GM19372 (cell line): Measurements from ENCODE around the gene ACSL4.
"Not testable (repeated sequence)": the region's sequence is repeated elsewhere in the genome, so short reads cannot be mapped to it uniquely, and the experiment has no call there.

Experiments used
- ATAC-seq: cut with Tn5 transposase; IDR thresholded peaks from one replicate; pipeline ENCODE4 v1.9.1; 2021; ENCODE audit warnings: mild to moderate bottlenecking, low read depth, moderate library complexity; ENCODE audit not compliant: unreplicated experiment

ACSL4 gene

DNA sequence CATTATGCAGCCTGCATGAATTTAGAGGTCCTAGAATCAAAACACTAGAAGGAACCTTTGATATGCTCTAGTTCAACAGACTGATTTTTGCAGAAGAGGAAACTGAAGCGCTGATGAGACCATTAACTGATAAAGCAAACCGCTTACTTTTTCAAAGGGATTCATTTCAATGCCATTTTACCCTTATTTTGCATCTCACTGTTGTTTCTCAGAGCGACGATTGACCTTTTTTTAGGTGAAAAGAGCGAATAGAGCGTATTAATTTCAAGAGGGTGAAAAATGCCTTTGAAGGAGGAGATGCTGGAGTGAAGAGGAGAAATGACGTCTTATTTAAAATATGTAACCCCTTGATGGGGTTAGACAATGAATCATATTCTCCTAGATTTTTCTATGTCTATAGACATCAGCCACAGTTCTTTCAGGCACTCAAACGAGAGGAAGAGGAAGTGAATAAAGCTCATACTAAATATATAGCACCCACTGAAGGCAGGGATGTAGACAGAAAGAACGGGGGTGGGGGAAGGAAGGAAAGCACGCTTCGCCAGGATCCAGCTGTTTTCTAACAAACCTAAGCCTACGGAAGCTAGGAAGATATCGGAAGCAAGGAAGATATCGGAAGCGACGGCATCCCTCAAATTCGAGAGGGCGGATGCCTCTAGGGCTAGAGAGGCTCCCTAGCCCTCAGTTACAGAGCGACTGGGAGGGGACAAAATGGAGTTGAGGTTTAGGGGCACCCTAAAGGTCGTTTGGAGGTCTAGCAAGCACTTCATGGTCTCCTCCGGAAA lies 848 bp downstream of the ACSL4 start:
- peak; percentile 29 for ATAC-seq

DNA sequence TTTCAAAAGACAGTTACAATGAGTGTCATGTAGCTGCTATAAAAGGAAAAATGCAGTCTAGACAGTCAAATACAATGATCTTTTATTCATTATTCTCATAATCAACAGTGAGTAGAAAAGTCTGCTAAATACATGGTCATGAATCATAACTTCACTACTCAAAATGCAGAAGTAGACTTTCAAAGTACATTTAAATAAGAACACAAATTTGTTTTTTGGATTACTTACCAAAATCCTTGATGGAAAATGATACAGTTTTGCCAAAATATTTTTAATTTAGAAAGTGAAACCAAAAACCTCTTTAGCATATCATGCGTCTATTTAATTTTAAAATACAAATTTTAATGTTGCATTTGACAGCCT lies 4.9 kb downstream of the ACSL4 start:
- no peak for ATAC-seq

DNA sequence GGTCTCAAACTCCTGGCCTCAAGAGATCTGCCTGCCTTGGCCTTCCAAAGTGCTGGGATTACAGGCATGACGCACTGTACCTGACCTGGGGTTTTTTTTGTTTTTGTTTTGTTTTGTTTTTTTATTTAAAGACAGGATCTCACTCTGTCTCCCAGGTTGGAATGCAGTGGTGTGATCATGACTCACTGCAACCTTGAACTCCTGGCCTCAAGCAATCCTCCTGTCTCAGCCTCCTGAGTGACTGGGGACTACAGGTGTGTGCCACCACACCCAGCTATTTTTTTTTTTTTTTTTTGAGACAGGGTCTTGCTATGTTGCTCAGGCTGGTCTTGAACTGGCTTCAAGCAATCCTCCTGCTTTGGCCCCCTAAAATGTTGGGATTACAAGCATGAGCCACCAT lies 8.1 kb downstream of the ACSL4 start:
- not testable (repeated sequence) for ATAC-seq

DNA sequence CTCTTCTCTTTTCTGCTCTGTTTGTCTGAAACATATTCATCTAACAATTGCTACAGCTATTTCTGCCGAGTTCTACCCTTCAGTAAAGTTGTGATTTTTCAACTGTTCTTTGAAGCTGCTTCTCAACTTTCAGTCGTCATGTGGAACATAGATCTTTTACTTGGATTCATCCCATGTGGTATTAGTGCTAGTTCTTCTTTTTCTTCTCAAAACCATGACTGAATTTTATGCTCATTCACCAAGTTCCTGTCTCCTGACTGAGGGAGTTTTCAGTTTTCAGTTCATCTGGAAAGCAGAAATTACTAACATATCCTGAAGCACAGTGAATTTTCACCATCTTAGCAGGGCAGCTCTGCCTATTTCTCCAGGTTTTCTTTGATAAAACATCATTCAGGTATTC lies 12.1 kb downstream of the ACSL4 start:
- no peak for ATAC-seq

DNA sequence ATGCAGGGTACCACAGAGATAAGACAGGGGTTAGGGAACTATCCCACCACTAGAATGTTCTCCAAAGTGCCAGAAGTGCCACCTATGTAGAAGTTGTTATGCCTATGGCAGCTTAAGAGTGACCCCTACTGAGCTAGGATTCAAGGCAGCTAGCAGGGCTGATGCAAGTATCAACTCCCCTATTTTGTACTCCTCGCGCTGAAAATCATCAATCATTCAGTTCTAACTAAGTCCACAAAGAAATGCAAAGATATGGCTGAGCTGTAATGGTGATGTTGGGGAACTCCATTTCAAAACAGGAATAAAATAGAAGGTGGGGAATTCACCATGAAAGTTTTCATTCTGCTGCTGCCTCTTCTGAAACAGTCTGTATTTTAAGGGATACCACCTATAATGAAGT lies 13.8 kb downstream of the ACSL4 start:
- no peak for ATAC-seq

DNA sequence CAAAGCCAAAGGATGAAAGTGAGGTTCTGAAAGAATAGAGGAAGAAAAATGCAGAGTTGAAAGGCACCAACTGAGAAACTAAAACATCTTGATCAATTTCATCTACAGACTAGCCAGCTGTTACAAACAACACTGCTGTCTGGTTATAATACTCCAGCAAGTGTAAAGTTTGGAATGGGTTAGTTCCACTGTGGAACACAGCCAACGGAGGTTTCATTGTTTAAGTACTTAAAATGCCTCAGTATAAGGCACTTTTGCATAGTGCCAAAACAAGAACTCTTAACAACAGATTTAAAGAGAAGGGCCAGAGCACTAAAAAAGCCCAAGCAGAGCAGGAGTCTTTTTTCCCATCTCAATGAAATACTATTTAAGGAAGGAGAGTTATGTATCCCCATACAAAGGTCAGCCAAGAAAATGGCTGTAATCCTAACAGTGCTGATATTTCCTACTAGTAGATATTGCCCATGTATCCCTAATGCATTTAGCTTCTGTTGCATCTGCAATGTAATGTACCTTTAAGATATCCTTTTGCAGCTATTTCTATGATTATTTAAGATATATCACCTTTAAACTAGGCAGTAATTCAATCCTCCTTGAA lies 16.5 kb downstream of the ACSL4 start:
- ATAC-seq = no peak

DNA sequence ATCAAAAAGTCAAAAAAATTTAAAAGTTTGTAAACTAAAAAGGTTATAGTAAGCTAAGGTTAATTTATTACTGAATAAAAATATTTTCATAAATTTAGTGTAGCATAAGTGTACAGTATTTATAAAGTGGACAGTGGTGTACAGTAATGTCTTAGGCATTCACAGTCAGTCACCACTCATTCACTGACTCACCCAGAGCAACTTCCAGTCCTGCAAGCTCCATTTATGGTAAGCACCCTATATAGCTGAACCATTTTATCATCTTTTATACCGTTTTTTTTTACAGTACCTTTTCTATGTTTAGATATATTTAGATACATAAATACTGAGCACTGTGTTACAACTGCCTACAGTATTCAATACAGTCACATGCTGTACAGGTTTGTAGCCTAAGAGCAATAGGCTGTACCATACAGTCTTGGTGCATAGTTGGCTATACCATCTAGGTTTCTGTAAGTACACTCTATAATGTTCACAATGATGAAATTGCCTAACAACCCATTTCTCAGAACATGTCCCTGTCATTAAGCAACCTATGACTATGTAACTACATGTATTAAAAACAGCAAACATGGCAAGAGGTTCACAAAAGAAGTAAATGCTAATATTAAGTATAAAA lies 18.6 kb downstream of the ACSL4 start:
- no peak for ATAC-seq

DNA sequence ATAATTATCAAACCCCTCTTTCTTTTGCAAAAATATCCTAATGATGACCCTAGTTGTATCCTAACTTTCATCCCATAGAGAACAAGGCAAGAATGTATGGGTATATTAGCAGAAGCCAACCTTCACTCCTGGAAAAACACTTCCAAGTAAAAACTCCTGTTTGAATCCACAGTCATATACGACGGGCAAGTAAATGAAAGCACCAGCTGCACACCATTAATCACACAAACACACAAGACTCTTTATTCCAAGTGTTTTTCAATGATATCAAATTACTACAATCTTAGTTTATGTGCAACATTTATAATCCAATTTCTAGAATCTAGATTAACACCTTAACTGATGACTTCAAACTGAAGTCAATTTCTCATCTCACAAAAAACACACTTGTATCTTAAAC lies 22.9 kb downstream of the ACSL4 start:
- ATAC-seq = no peak

DNA sequence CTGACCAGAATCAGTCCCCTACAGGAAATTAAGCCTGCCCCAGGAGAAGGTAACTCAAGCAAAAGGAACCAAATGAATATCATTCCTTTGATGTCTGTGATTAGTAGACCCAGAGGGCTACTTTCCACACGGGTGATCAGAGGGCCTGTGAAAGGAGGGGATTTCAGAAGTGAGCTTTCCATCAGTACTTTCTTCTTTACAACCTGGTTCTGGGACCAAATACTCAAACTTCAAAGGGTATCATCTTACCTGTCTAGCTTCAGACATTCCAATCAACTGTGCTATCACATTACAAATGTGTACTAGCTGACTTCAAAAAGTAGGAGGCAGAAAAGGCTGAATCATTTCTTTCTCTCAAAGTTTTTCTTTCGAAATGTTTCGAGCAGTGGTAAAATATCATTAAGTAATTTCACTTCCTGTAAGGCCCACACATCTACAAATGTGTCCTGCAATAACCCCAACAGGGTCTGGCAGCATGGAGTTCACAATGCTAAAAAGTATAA lies 23.9 kb downstream of the ACSL4 start:
- peak; percentile 57 for ATAC-seq

DNA sequence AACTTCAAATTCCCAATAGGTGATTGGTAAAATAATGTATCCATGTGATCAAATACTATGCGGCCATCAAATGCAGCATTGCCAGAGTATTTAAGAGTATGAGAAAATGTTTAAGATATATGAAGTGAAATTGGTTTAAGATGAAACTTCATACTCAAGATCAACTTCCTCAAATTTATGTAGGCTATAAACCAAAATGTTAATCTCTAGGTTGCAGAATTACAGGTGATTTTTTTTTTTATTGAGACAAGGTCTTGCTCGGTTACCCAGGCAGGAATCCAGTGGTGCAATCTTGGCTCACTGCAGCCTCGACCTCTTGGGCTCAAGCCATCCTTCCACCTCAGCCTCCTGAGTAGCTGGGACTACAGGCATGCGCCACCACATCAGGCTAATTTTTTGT lies 25.3 kb downstream of the ACSL4 start:
- ATAC-seq = no peak

DNA sequence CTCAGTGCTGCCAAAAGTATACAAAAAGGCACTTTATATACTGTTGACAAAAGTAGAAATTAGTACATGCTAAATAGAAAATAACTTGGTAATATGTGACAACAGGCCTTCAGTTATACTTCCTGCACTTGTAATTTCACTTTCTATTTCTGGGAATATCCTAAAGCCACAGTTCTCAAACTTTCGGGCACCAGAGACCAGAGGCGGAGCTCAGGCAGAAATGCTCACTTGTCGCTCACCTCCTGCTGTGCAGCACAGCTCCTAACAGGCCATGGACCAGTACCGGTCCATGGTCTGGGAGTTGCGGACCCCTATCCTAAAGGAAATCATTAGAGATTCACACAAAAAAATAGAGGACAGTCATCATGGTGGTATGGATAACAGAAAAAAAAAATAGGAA lies 25.7 kb downstream of the ACSL4 start:
- ATAC-seq = no peak

DNA sequence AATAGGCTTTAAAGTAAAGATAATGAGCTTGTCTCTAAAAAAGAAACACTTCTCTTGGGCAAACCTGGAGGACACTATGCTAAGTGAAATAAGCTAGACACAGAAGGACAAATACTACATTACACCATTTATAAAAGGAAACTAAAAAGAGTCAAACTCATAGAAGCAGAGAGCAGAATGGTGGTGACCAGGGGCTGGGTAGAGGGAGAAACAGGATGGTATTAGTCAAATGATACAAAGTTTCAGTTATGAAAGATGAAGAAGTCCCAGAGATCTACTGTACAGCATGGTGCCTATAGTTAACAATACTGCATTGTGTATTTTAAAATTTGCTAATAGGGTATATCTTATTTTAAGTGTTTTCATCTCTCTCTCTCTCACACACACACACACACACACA lies 28.5 kb downstream of the ACSL4 start:
- peak; percentile 47 for ATAC-seq

DNA sequence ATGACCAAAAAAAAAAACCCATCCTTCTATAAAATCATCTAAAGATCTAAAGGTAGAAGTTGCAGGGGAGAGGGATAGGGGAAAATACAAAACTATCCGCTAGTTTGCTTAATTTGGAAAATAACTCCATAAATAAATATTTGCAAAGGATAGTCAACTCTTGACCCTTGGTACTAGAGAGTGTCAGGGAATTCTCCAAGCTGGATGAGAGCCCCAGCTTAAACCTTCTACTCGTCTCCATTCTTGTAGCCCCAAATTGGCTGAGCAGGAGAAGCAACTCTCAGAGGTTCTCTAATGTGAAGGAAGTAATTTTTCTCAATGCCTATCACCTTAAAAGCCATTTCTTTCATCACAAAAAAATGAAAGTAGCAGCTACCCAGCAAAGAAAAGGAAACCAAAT lies 35.2 kb downstream of the ACSL4 start:
- ATAC-seq = no peak

DNA sequence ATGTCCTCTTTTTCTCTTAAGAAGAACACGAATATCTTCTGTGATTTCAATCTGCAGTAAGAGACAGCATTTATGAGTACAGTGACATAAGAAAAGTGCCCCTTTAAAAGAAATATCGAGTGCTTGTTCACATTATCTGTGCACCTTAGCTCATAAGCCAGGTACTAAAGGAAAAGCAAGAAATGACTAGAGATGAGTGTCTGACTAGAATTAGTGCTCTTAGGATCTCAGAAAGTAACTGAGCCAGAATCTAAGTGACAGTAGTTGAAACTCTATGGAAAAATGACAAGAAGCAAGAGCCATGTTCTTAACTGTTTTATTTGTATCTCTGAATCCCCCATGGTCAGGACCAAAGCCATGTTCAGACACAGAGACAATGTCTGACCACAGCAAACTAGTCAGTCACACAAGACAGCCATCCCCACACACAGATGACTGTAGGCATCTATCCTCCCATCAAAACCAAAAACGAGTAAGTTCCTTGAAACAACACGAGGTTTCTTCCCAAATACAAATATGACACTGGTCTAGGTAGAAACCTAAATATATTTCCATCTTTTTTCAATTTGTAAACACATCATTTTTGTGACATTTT lies 36.8 kb downstream of the ACSL4 start:
- no peak for ATAC-seq

DNA sequence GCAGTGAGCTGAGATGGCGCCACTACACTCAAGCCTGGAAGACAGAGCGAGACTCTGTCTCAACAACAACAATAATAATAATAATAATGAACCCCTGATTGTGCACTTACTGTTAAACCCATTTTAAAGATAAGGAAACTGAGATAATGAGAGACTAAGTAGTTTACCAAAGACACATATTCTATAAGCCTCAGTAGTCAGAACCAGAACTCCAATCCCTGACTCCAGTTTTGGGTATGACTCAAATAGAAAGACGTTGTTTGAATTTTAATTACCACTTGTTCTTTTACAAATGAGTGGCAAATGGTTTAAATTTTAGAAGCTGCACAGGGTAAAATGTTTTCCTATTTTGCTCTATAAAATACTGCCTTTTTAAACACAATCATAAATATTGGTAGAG lies 37.4 kb downstream of the ACSL4 start:
- ATAC-seq = no peak

DNA sequence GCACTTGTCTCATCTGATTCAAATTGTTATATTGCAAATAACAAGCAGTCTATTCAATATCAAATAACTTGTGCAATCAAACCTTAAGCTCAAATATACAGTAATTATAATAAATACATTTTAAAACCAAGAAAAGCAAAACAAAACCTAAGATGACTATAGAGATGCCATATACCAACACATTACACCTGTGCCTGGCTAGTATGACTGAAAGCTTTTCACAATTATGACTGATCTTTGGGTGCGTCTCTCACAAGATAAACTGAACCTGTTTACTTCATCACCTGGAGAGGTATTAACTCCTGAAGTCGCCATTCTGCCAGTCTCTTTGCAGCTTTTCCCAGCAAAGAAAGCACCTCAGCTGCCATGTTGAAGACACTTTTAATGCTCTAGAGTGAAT lies 41.3 kb downstream of the ACSL4 start:
- ATAC-seq = no peak

DNA sequence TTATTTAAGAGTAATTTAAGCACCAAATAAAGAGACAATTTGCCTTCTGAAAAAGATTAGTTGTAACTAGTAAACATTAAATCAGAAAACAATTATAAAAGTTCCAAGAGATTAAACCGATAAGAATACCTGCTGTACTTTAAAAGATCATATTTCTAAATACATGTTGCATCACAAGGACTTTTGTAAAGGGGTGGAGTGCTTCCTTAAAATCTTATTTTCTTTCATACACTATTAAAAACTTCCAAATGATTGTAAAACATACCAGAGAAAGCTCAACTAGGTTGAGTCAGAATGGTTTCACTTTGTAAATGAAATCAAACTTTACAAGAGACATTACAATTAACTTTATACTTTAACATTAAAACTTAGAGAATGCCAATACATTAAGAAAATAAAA lies 41.8 kb downstream of the ACSL4 start:
- ATAC-seq = no peak

DNA sequence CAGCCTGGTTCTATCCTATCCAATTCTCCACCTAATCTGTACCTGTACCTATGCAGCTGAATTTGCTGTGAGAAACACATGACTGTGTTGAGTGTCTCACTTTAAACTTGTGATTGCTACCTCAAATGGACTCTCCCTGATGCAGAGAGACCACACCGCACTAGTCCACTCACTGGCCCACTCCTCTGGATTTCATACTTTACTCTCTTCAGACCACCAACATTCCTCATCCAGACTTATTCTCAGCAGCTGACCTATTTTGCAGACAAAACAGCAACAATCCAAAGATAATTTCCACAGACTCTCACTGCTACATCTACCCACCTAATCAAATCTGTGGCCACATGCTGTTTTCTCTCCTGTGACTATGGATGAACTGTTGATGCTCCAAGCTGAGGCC lies 45.2 kb downstream of the ACSL4 start:
- no peak for ATAC-seq

DNA sequence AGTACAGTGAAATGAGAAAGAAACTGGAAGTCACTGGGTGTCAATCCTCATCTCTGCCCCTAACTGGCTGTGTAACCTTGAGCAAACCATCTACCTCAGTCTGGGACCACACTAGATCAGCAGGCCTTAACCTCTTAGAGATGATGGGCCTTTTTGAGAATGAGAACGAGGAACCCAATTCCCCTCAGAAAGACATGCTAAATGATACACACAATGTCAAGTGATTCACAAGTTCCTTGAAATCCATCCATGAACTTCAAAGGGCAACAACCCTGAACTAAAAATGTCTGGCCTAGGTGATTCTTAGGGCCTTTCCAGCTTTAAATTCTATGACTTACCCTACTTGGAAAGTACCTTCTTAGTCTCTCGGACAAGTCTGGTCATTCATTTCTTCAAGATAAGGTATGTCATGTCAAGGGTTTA lies 47.4 kb downstream of the ACSL4 start:
- no peak for ATAC-seq

DNA sequence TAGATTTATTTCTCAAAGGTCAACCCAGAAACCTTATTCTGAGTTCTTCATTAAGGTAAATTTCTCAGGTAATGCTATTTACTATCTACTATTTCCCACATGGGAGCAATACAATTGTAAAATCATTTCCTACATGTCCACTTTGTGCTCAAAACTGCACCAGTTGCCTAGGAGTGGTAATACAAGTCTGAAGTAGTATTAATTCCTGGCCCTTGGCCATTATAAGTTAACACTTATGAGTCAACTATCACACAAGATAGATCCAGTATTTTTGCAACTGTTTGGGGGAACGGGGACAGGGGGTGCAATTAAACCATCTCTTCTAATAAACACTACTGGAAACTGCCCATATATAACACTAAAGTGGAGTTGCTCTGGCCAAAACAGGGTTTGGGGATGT lies 48.9 kb downstream of the ACSL4 start:
- ATAC-seq = no peak

DNA sequence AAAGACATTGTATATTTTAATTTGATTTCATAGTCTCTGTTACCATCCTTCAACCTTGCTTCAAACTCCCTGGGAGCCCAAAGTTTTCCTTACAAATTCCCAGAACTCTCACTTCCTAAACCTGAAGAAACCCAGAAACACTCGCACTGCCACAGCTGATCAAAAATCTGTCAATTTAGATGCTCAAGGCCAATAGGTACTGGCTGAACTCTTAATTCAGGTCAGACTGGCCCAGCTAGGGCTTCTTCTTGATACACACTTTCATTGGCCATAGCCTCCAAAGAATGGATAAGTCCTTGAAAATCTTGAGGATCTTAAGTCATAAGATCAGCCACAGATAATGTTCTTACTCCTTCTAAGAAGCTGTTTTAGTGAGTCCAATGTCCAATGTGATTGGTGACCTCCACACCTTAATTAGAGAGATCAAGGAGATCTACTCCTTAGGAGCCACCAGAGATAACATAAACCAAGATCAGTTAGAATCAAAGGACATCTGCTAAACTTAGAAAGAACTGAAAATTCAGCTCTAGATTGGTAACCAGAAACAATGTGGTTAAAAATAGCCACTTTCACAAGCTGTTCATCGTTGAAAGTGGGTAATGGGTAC lies 51.5 kb downstream of the ACSL4 start:
- no peak for ATAC-seq
